OCI-LY1 (cell line): ENCODE measurements around the gene P2RY8.
"Not testable (repeated sequence)": the region's sequence is repeated elsewhere in the genome, so short reads cannot be mapped to it uniquely, and the experiment has no call there.

ENCODE experiments used
- H2AFZ ChIP-seq: fragments of 200-600 bp; sonication (generic), shearing (Covaris generic); 2 replicates; pipeline ENCODE4 v1.6.0; 2014; ENCODE audit warnings: antibody characterized with exemption, mild to moderate bottlenecking, low read length
- H3F3A ChIP-seq: fragments of 200-600 bp; sonication (generic), shearing (Covaris generic); 2 replicates; pipeline ENCODE4 v1.6.0; 2014; ENCODE audit warnings: mild to moderate bottlenecking, antibody characterized with exemption, low read length, moderate library complexity; ENCODE audit not compliant: insufficient read depth
- H3K27ac ChIP-seq: fragments of 200-600 bp; sonication (generic); 2 replicates; pipeline ENCODE4 v1.5.1; 2014; ENCODE audit warnings: low read length, mixed run types, mild to moderate bottlenecking, low read depth; ENCODE audit not compliant: poor library complexity, severe bottlenecking
- H3K27me3 ChIP-seq: fragments of 200-600 bp; sonication (generic); 2 replicates; pipeline ENCODE4 v1.6.0; 2014; ENCODE audit warnings: antibody characterized with exemption, mild to moderate bottlenecking, low read length, moderate library complexity; ENCODE audit not compliant: insufficient read depth
- H3K36me3 ChIP-seq: fragments of 200-600 bp; sonication (generic); 2 replicates; pipeline ENCODE4 v1.6.1; 2014; ENCODE audit warnings: mild to moderate bottlenecking, antibody characterized with exemption, low read length, moderate library complexity, mixed read lengths; ENCODE audit not compliant: insufficient read depth
- H3K4me1 ChIP-seq: fragments of 200-600 bp; sonication (generic); 2 replicates; pipeline ENCODE4 v1.5.1; 2014; ENCODE audit warnings: mild to moderate bottlenecking, low read length, moderate library complexity; ENCODE audit not compliant: insufficient read depth, severe bottlenecking
- H3K4me2 ChIP-seq: fragments of 200-600 bp; sonication (generic), shearing (Covaris generic); 2 replicates; pipeline ENCODE4 v1.6.1; 2014; ENCODE audit warnings: low read length
- H3K4me3 ChIP-seq: fragments of 200-600 bp; sonication (generic); 2 replicates; pipeline ENCODE4 v1.5.1; 2014; ENCODE audit warnings: low read length, low read depth, mild to moderate bottlenecking, mixed read lengths; ENCODE audit not compliant: poor library complexity, severe bottlenecking
- H3K79me2 ChIP-seq: fragments of 200-600 bp; shearing (Covaris generic); 2 replicates; pipeline ENCODE4 v1.6.1; 2016; ENCODE audit warnings: mixed run types, low read length, mixed read lengths; ENCODE audit not compliant: insufficient read depth
- H3K9ac ChIP-seq: fragments of 200-600 bp; sonication (generic), shearing (Covaris generic); 2 replicates; pipeline ENCODE4 v1.6.1; 2014; ENCODE audit warnings: mild to moderate bottlenecking, low read length, mixed read lengths
- H3K9me2 ChIP-seq: fragments of 200-600 bp; sonication (generic), shearing (Covaris generic); 2 replicates; pipeline ENCODE4 v1.6.1; 2014; ENCODE audit warnings: low read depth, mild to moderate bottlenecking, low read length, mixed read lengths
- H3K9me3 ChIP-seq: fragments of 200-600 bp; shearing (Covaris generic); 2 replicates; pipeline ENCODE4 v1.6.1; 2014; ENCODE audit warnings: low read length, mixed read lengths
- H4K20me1 ChIP-seq: fragments of 200-600 bp; sonication (generic), shearing (Covaris generic); 2 replicates; pipeline ENCODE4 v1.6.0; 2016; ENCODE audit warnings: mild to moderate bottlenecking, low read length; ENCODE audit not compliant: insufficient read depth
- EZH2 ChIP-seq: fragments of 200-600 bp; sonication (generic), shearing (Covaris generic); IDR thresholded peaks from 2 replicates; pipeline ENCODE4 v1.8.0; 2017; ENCODE audit warnings: borderline replicate concordance, mixed run types, mild to moderate bottlenecking, antibody characterized with exemption, low read length, moderate library complexity, mixed read lengths
- TF ChIP-seq, protein P1 (sequence below): fragments of 200-600 bp; sonication (generic), shearing (Covaris generic); IDR thresholded peaks from 2 replicates; pipeline ENCODE4 v1.5.1; 2017; ENCODE audit warnings: mild to moderate bottlenecking, antibody characterized with exemption, low read length, moderate library complexity, mixed read lengths

Gene P2RY8

GRCh38 chrX:1561164-1561563 lies 24.2 kb upstream of the P2RY8 start:
- Histone ChIP-seq H3K9me3 (no peaks in the 10 kb centered on the region), H3F3A (no peaks in the 10 kb centered on the region), H3K79me2 (no peaks in the 10 kb centered on the region), H3K4me1 (peaks cover 12% of the 10 kb centered on the region), H3K4me3 (no peak overlapping the region), H2AFZ (no peak overlapping the region), H3K27me3 (0 out of 2 replicates have a peak, but pooled peaks cover 3% of the 10 kb centered on the region), H3K4me2 (no peak overlapping the region), H4K20me1 (no peaks in the 10 kb centered on the region), H3K9ac (no peak overlapping the region), H3K36me3 (no peaks in the 10 kb centered on the region), H3K9me2 (no peaks in the 10 kb centered on the region), H3K27ac (no peak overlapping the region)
- no peak for TF ChIP-seq EZH2
- TF ChIP-seq, protein P1, sequence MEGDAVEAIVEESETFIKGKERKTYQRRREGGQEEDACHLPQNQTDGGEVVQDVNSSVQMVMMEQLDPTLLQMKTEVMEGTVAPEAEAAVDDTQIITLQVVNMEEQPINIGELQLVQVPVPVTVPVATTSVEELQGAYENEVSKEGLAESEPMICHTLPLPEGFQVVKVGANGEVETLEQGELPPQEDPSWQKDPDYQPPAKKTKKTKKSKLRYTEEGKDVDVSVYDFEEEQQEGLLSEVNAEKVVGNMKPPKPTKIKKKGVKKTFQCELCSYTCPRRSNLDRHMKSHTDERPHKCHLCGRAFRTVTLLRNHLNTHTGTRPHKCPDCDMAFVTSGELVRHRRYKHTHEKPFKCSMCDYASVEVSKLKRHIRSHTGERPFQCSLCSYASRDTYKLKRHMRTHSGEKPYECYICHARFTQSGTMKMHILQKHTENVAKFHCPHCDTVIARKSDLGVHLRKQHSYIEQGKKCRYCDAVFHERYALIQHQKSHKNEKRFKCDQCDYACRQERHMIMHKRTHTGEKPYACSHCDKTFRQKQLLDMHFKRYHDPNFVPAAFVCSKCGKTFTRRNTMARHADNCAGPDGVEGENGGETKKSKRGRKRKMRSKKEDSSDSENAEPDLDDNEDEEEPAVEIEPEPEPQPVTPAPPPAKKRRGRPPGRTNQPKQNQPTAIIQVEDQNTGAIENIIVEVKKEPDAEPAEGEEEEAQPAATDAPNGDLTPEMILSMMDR: no peak

- no peak overlapping the region for H2AFZ ChIP-seq
- 0 out of 2 replicates have a peak, but pooled peaks cover 3% of the 10 kb centered on the region for H3K27me3 ChIP-seq
- peaks cover 5% of the 10 kb centered on the region; the same call in 1 of the 2 replicates for H3K36me3 ChIP-seq
These were observed 21.9 kb upstream of the P2RY8 start for GRCh38 chrX:1558761-1559468.

GRCh38 chrX:1557442-1557841 lies 20.5 kb upstream of the P2RY8 start:
- H2AFZ ChIP-seq, H3K36me3 ChIP-seq, H3F3A ChIP-seq, H4K20me1 ChIP-seq, H3K79me2 ChIP-seq, H3K27me3 ChIP-seq, H3K9me2 ChIP-seq, H3K4me3 ChIP-seq, H3K9ac ChIP-seq, H3K4me1 ChIP-seq, H3K4me2 ChIP-seq, H3K9me3 ChIP-seq, H3K27ac ChIP-seq: not testable (repeated sequence)

More at GRCh38 chrX:1558761-1559468, 21.9 kb upstream of the P2RY8 start:
- Histone ChIP-seq H3K9ac (no peak overlapping the region), H3K79me2 (no peaks in the 10 kb centered on the region), H3K4me1 (peaks cover 8% of the 10 kb centered on the region), H4K20me1 (no peaks in the 10 kb centered on the region), H3K9me2 (no peaks in the 10 kb centered on the region), H3F3A (no peaks in the 10 kb centered on the region), H3K4me2 (no peak overlapping the region), H3K9me3 (peaks cover 4% of the 10 kb centered on the region; the same call in 1 of the 2 replicates), H3K27ac (no peak overlapping the region), H3K4me3 (no peak overlapping the region)
- TF ChIP-seq EZH2: no peak
- TF ChIP-seq, protein P1: no peak

GRCh38 chrX:1555370-1555769 lies 18.4 kb upstream of the P2RY8 start:
- peaks cover 20% of the 10 kb centered on the region for H3K4me1 ChIP-seq
- no peaks in the 10 kb centered on the region for H3F3A ChIP-seq
- no peak overlapping the region for H3K4me2 ChIP-seq

More at GRCh38 chrX:1555370-1555769, 18.4 kb upstream of the P2RY8 start:
- peaks cover 4% of the 10 kb centered on the region; the same call in 1 of the 2 replicates for H3K9me3 ChIP-seq
- H3K27me3 ChIP-seq: 0 out of 2 replicates have a peak, but pooled peaks cover 3% of the 10 kb centered on the region
- no peaks in the 10 kb centered on the region for H3K9me2 ChIP-seq
- TF ChIP-seq EZH2: no peak
- TF ChIP-seq, protein P1: no peak
- H3K36me3 ChIP-seq: peaks cover 5% of the 10 kb centered on the region; the same call in 1 of the 2 replicates
- no peaks in the 10 kb centered on the region for H3K79me2 ChIP-seq
- H3K27ac ChIP-seq: no peak overlapping the region
- H3K4me3 ChIP-seq: no peak overlapping the region
- no peaks in the 10 kb centered on the region for H4K20me1 ChIP-seq
- H2AFZ ChIP-seq: no peak overlapping the region
- no peak overlapping the region for H3K9ac ChIP-seq
